Glutamatergic neuron (in vitro differentiated cells): ENCODE data around the gene HDAC9. TPM values are rescaled to one million over a fixed set of nuclear protein-coding genes. Genes with fewer than 3 reads are reported as not detected.

Experiments used
- DNase-seq: peaks from one replicate; pipeline ENCODE4 v3.0.0; 2022
- H3K27ac Mint-ChIP-seq: one replicate; pipeline ENCODE4 v1.8.0; 2020; ENCODE audit warnings: mild to moderate bottlenecking, mixed read lengths, inconsistent platforms; ENCODE audit not compliant: unreplicated experiment
- H3K27me3 Mint-ChIP-seq: one replicate; pipeline ENCODE4 v1.8.0; 2020; ENCODE audit warnings: mild to moderate bottlenecking, moderate library complexity, mixed read lengths, inconsistent platforms; ENCODE audit not compliant: unreplicated experiment
- H3K36me3 Mint-ChIP-seq: one replicate; pipeline ENCODE4 v1.8.0; 2020; ENCODE audit warnings: mild to moderate bottlenecking, mixed read lengths, inconsistent platforms; ENCODE audit not compliant: unreplicated experiment
- H3K4me1 Mint-ChIP-seq: one replicate; pipeline ENCODE4 v1.8.0; 2020; ENCODE audit warnings: mild to moderate bottlenecking, low read depth, mixed read lengths, inconsistent platforms; ENCODE audit not compliant: unreplicated experiment
- H3K4me3 Mint-ChIP-seq: one replicate; pipeline ENCODE4 v1.8.0; 2020; ENCODE audit warnings: mild to moderate bottlenecking, mixed read lengths, inconsistent platforms; ENCODE audit not compliant: unreplicated experiment
- H3K9me3 Mint-ChIP-seq: one replicate; pipeline ENCODE4 v1.8.0; 2020; ENCODE audit warnings: mild to moderate bottlenecking, moderate library complexity, mixed read lengths, inconsistent platforms; ENCODE audit not compliant: unreplicated experiment
- total RNA-seq: library from RNA; stranded (reverse); fragmentation: NEBNext Ultra II Directional; extraction: Animal tissue kit (Norgen Biotek cat#: 25700); gene quantifications from one replicate; pipeline ENCODE4 v1.2.1, GENCODE V29; 2021; ENCODE audit not compliant: unreplicated experiment
- TF ChIP-seq, protein P1 (sequence below): fragments of 200-600 bp; sonication (generic); IDR thresholded peaks from one replicate; pipeline ENCODE4 v1.5.0; 2021; ENCODE audit not compliant: partially characterized antibody, unreplicated experiment

HDAC9 gene
- total RNA-seq, 1 donor from 2014 or later = 94.8 TPM

GRCh38 chr7:18913106-18913505, 417.6 kb downstream of the HDAC9 start:
- Mint-ChIP-seq H3K27me3 (no peaks in the 10 kb centered on the region), H3K36me3 (no peaks in the 10 kb centered on the region)

GRCh38 chr7:18916826-18917225, 421.3 kb downstream of the HDAC9 start:
- no peak for DNase-seq
- no peaks in the 10 kb centered on the region for H3K9me3 Mint-ChIP-seq
- no peaks in the 10 kb centered on the region for H3K4me1 Mint-ChIP-seq
- no peak overlapping the region for H3K4me3 Mint-ChIP-seq
- H3K27ac Mint-ChIP-seq = no peak overlapping the region
- no peaks in the 10 kb centered on the region for H3K36me3 Mint-ChIP-seq
- no peaks in the 10 kb centered on the region for H3K27me3 Mint-ChIP-seq
- TF ChIP-seq, protein P1, sequence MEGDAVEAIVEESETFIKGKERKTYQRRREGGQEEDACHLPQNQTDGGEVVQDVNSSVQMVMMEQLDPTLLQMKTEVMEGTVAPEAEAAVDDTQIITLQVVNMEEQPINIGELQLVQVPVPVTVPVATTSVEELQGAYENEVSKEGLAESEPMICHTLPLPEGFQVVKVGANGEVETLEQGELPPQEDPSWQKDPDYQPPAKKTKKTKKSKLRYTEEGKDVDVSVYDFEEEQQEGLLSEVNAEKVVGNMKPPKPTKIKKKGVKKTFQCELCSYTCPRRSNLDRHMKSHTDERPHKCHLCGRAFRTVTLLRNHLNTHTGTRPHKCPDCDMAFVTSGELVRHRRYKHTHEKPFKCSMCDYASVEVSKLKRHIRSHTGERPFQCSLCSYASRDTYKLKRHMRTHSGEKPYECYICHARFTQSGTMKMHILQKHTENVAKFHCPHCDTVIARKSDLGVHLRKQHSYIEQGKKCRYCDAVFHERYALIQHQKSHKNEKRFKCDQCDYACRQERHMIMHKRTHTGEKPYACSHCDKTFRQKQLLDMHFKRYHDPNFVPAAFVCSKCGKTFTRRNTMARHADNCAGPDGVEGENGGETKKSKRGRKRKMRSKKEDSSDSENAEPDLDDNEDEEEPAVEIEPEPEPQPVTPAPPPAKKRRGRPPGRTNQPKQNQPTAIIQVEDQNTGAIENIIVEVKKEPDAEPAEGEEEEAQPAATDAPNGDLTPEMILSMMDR = no peak

More at GRCh38 chr7:18913106-18913505, 417.6 kb downstream of the HDAC9 start:
- Mint-ChIP-seq H3K4me3 (no peak overlapping the region), H3K9me3 (no peaks in the 10 kb centered on the region), H3K27ac (no peak overlapping the region), H3K4me1 (no peaks in the 10 kb centered on the region)
- DNase-seq = no peak
- TF ChIP-seq, protein P1 = no peak

GRCh38 chr7:18927134-18927533, 431.6 kb downstream of the HDAC9 start:
- no peaks in the 10 kb centered on the region for H3K36me3 Mint-ChIP-seq
- no peaks in the 10 kb centered on the region for H3K27me3 Mint-ChIP-seq
- no peaks in the 10 kb centered on the region for H3K4me1 Mint-ChIP-seq
- DNase-seq = no peak
- no peak overlapping the region for H3K27ac Mint-ChIP-seq
- H3K9me3 Mint-ChIP-seq = no peaks in the 10 kb centered on the region
- TF ChIP-seq, protein P1 = no peak
- no peak overlapping the region for H3K4me3 Mint-ChIP-seq

DNA sequence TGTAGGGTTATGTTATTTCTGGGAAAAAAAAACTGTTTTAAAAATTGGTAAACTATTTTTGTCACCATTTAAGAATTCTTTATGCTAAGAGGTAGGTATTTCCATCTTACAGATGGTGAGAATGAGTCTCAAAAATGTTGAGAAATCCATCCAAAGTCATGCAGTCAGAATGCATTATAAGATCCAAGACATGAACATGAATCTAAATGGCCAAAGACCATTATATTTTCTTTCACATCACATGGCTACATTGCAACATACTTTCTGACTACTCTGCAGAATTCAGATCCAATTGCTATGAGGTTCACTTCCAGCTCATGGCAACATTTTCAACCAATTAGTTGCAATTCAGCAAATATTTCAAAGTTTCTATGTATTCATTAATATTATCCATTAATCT, 440.7 kb downstream of the HDAC9 start:
- no peak overlapping the region for H3K27ac Mint-ChIP-seq
- no peaks in the 10 kb centered on the region for H3K36me3 Mint-ChIP-seq
- no peaks in the 10 kb centered on the region for H3K9me3 Mint-ChIP-seq
- H3K27me3 Mint-ChIP-seq = peaks cover 2% of the 10 kb centered on the region
- no peak for DNase-seq
- H3K4me3 Mint-ChIP-seq = no peak overlapping the region
- peaks cover 1% of the 10 kb centered on the region for H3K4me1 Mint-ChIP-seq
- TF ChIP-seq, protein P1 = no peak

DNA sequence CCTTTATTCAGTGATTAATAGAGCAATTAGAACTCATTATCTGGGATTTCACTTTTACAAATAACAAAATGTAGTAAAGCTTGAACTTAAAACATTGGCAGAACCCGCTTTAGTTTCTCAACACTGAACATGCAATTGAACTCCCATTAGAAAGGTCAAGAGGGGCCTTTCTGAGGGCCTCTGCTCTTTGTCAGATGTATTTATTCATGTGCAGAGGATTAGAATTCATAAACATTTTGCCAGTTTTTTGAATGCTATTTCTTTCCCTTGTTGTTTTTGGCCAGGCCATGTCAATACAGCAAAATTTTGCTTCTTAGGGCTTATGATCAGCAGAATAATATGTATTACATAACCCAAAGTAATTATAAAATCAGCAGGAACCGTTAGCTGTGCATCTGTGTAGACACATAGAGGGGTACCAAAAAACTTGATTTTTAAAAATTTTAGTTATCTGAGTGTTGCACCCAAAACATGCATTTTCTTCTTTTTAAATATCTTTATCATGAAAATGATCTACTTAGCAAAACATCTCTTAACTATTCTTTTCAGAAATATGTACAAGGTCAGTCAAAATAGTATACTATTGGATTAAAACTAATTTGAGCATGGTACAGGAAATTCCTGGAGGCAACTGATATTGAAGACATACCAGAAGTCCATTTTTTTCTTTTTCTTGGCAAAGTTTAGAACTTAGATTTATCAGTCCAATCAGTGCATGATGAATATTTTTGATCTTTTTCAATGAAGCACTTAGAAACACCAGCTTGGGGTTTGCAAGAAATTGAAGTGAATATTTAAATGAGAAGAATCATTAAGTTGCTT, 444.4 kb downstream of the HDAC9 start:
- H3K4me3 Mint-ChIP-seq = no peak overlapping the region
- no peak for DNase-seq
- no peaks in the 10 kb centered on the region for H3K36me3 Mint-ChIP-seq
- H3K4me1 Mint-ChIP-seq = peaks cover 10% of the 10 kb centered on the region
- H3K27me3 Mint-ChIP-seq = peaks cover under 1% of the 10 kb centered on the region
- H3K9me3 Mint-ChIP-seq = no peaks in the 10 kb centered on the region
- TF ChIP-seq, protein P1 = no peak
- no peak overlapping the region for H3K27ac Mint-ChIP-seq
